ENCODE data around the gene MIB2. TPM values are rescaled to one million over a fixed set of nuclear protein-coding genes. Genes with fewer than 3 reads are reported as not detected.

Gene MIB2
- total and polyA plus RNA-seq, 10 of the 15 experiments (the other 5 are each of a cell fraction or from before 2014, with no cell fraction given): 0.42 to 26.8 (median 10.9) TPM; not detected in 1

GRCh38 chr1:1670866-1671265 lies 55.6 kb downstream of the MIB2 start:
- H2AFZ ChIP-seq (ENCODE audit: control insufficient read depth, low read depth, low read length): no peak overlapping the region
- 97% methylated on average over 24 of the region's 24 CpGs for WGBS (ENCODE audit: insufficient coverage, insufficient replicate concordance, low lambda C conversion rate, missing lambda C conversion rate)
- no peaks in the 10 kb centered on the region for H3K9me3 ChIP-seq (replicated peaks; ENCODE audit: control insufficient read depth, insufficient read depth, low read length)
- TF ChIP-seq BCLAF1 (IDR thresholded peaks at IDR 0.05): no peak
- TF ChIP-seq HCFC1 (IDR thresholded peaks at IDR 0.05; ENCODE audit: low read length): no peak
- no peak for TF ChIP-seq RAD21 (IDR thresholded peaks at IDR 0.05; ENCODE audit: insufficient read depth, low read depth, low read length)
- TF ChIP-seq BCL3 (IDR thresholded peaks at IDR 0.05; ENCODE audit: borderline replicate concordance, insufficient read depth, low read depth, low read length, poor library complexity, severe bottlenecking): no peak
- TF ChIP-seq POLR2A (IDR thresholded peaks at IDR 0.05; ENCODE audit: low read depth, low read length): peak; percentile 24; the same call in 1 of the 2 replicates
- TF ChIP-seq MLLT1 (IDR thresholded peaks at IDR 0.05): 0 out of 2 replicates have a peak, but pooled peaks have one; percentile 25
- no peak for TF ChIP-seq PML (IDR thresholded peaks at IDR 0.05; ENCODE audit: low read length)
- DNase-seq (ENCODE audit: low read depth, low spot score): no peak
- ChIA-PET CTCF (no interaction called here), SMC1A (ENCODE audit: uncharacterized antibody, unreplicated experiment) (no interaction called here), RAD21 (ENCODE audit: unreplicated experiment) (no interaction called here), POLR2A (no interaction called here)
- no peak overlapping the region for H3K4me3 ChIP-seq
- in situ Hi-C loops (cut with MboI) (no loop called here), intact Hi-C loops (cut with micrococcal nuclease; ENCODE audit: unreplicated experiment) (no loop called here)
- H3K27ac ChIP-seq (ENCODE audit: control insufficient read depth, insufficient read depth): no peak overlapping the region
- H3K27me3 ChIP-seq (replicated peaks in 1 of 2; ENCODE audit: control insufficient read depth in 2 of 2, insufficient read depth in 2 of 2, low read length in 1 of 2): no peaks in the 10 kb centered on the region
- BruUV-seq (replicated peaks): no TSS peak
- no peaks in the 10 kb centered on the region; the same call in 1 of the 2 replicates for H3K79me2 ChIP-seq (ENCODE audit: control insufficient read depth, insufficient read depth, low read length)
- no peaks in the 10 kb centered on the region for H3K4me1 ChIP-seq (ENCODE audit: control insufficient read depth, insufficient read depth, low read length)
- peaks cover 5 to 7% of the 10 kb centered on the region in 2 experiments for H3K36me3 ChIP-seq (ENCODE audit: control insufficient read depth in 2 of 2, insufficient read depth in 2 of 2, low read length in 1 of 2)
- no peak overlapping the region for H3K9ac ChIP-seq (ENCODE audit: control insufficient read depth, insufficient read depth, low read length)
- ATAC-seq: no peak
- no peak for FAIRE-seq
- no peak overlapping the region for H3K4me2 ChIP-seq (ENCODE audit: control insufficient read depth, insufficient read depth)
- H4K20me1 ChIP-seq (ENCODE audit: control insufficient read depth, insufficient read depth): no peaks in the 10 kb centered on the region
